ENCODE results near the gene CACTIN.
"Not testable (repeated sequence)": the region's sequence is repeated elsewhere in the genome, so short reads cannot be mapped to it uniquely, and the experiment has no call there.

CACTIN gene

DNA sequence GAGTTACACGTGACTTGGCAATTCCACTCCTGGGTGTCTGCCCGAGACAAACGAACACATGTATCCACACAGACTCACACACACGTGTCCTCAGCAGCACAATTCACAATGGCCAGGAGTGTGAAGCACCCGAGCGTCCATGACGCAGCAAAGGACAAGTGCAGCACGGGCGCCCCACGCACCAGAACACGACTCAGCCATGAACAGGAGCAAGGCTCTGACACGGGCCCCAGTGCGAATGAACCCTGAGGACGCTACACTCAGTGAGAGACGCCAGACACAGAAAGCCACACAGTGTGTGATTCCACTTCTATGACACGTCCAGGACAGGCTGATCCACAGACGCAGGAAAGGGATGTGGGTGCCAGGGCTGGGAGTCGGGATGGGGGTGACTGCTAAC lies 37.2 kb upstream of the CACTIN start:
- DNase-seq (ENCODE audit: low read depth in 3 of 3, low spot score in 1 of 3), result no peak

DNA sequence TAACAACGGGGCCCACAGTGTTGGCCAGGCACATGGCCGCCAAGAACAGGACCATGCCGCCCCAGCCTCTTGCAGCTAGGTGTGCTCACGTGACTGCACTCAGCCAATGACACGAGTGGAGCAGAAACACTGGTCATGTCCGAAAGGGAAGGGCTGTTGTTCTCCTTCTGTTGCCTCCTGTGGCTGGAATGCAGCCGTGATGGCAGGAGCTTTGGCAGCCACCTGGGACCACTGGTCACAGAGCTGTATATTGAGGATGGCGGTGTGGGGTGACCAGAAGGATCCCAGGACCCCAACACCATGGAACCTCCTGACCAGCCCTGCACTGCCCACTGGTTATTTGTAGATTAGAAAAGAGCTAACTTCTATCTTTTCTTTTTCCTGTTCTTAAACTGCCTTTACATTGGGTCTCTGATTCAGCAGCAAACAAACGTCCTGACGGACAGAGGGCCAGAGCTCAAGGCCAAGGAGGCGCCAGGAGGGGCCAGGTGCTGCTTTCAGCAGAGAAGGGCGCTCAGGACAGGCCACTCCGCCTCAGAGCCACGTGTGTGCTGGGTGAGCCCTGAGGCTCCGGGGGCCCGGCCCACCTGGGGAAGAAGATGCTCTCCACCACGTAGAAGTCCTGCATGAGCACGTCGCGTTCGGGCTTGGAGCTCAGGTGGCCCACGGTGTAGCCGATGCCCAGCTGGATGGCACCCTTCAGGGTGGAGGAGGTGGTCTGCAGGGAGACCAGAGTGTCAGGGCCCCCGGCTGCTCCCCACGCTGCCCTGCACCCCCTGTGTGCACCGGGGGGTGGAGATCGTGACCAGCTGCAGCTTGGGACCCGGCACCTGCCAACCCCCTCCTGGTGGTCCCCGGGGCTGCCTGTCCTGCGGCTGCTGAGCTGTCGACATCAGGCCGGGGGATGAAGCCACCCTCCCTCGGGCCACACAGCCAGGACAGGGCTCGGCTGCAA lies 35.0 kb upstream of the CACTIN start:
- no peak for DNase-seq (ENCODE audit: low read depth in 3 of 3, low spot score in 1 of 3)

DNA sequence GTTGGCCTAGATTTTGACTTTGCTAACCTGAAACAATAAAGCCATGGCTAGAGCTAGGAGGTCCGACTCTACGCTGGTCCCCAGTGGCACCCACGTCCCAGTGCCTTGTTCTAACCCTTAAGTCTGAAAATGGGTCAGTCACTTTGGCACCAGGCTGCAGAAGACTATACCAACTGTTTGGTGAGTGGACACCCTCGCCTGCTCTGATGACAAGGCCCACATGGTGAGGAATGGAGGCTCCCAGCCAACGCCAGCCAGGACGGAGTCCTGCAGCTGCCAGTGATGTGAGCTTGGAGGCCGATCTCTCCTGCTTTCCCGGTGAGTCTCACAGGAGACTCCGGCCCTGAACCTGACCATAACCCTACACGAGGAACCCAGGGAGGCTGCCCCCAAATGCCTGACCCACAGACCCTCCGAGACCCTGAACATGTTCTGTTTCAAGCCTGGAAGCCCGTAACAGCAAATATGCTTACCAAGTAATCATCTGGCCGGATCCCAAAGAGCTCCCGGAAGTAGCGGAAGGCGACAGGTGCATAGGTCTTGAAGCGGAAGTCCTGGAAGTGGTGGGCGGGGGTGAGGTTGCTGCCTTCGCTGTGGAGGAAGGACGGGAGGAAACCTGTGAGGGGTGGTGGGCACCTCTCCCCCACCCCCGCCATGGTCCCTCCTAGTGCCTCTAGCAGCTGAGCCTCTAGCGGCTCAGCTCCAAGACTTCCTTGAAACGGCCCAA lies 34.1 kb upstream of the CACTIN start:
- no peak for DNase-seq (ENCODE audit: low read depth in 3 of 3, low spot score in 1 of 3)

DNA sequence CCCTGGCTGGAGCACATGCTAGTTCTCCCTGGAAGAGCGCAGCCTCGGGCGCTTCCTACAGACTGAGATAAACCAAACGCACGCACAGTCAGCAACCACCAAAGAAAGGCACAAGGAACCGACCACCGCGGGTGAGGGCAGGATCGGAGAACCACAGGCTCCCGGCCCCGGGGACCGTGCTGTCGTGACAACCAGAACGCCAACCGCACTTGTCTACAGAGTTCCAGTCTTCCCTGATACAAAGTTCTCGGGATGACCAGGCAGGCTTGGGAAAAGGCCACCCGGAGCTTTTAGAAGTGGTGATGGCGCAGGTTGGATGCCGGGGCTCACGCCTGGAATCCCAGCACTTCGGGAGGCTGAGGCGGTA lies 33.1 kb upstream of the CACTIN start:
- DNase-seq (ENCODE audit: low read depth in 3 of 3, low spot score in 1 of 3), result no peak

DNA sequence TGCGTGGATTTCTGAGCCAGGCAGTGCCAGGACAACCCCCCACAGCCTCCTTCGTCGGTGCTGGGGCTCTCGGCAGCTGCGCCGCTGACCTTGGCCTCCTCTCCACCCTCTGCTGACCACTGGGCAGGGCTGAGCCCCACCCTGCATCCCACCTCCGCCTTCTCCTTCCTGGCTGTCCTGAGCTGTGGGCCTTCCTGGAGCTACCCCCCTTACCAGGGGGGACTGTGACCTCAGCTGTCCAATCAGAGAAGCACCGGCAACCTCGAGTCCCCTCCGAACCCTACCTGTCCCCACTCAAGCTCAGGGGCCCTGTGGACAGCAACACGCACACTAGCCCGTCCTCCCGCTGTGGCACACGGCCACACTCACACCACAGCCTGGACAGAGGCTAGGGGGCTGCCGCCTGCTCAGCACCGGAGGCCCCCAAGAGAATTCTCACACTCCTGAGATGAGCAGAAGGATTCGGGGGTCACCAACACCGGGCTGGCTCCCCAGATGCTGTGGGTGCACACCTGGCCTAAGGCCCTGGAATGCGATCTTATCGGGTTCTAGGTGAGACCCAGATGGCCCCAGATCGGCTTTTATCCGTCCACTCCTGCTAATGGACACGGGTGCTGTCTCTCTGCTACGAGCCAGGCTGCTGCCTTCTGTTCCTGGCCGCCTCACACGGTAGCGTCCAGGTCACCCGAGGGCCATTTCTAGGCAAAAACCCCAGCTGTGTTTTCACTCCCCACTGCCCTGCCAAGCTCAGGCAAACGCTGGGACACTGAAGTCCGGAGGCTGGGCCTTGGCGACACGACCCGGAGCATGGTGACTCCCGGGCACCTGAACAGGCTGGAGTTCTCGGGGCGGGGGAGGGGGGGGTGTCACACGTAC lies 32.5 kb upstream of the CACTIN start:
- no peak for DNase-seq (ENCODE audit: low read depth in 3 of 3, low spot score in 1 of 3)

DNA sequence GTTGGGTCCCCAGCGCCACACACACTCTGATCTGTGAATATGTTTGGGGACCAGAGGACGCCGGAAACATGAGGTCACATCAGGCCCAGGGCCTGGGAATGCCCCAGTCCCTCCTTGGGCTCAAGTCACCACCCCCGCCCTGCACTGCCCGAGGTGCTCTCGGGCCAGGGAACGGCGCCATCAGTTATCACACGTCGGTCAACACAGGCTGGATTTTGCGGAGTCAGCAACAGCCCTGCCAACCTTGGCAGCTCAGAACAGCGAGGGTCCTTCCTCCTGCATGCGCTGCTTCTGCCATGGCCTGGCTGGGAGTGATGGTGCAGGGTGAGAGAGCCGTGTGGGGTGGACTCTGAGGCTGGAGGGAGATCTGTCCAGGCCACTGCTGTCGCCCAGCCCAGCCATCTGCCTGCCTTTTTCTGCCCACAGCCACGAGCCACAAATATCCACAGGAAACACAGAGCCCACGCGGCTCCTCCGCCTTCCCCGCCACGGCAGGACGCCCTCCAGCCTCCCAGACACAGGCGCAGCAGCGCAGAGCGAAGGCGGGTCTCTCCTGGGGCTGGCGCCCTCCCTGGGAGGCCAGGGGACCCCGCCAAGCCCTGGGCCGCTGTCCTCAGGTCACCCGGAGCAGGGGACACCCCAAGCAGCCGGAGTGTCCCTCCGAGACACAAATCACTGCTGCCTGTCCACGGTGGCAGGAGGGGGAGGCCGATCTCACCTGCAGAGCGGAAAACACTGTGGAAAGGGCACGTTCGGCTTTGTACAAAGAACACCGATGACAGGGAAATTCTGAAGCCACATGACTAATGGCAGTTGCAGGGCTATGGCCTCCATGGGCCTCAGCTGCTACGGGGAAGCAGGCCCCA lies 31.6 kb upstream of the CACTIN start:
- DNase-seq (ENCODE audit: low read depth in 3 of 3, low spot score in 1 of 3), result no peak

DNA sequence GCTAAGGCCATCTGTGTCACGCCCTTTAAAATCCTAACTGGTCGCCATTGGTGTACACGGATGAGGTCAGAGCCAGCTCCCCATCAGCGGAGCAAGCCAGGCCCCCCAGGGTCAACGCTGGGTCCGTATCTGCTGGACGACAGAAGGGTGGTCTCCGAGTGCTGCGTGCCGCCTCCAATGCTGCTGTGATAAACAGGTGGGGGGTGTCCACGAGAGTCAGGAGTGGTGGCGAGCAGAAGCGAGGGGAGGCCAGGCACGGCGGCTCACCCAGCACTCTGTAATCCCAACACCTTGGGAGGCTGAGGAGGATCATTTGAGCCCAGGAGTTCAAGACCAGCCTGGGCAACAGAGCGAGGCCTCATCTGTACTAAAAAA lies 30.8 kb upstream of the CACTIN start:
- no peak for DNase-seq (ENCODE audit: low read depth in 3 of 3, low spot score in 1 of 3)

DNA sequence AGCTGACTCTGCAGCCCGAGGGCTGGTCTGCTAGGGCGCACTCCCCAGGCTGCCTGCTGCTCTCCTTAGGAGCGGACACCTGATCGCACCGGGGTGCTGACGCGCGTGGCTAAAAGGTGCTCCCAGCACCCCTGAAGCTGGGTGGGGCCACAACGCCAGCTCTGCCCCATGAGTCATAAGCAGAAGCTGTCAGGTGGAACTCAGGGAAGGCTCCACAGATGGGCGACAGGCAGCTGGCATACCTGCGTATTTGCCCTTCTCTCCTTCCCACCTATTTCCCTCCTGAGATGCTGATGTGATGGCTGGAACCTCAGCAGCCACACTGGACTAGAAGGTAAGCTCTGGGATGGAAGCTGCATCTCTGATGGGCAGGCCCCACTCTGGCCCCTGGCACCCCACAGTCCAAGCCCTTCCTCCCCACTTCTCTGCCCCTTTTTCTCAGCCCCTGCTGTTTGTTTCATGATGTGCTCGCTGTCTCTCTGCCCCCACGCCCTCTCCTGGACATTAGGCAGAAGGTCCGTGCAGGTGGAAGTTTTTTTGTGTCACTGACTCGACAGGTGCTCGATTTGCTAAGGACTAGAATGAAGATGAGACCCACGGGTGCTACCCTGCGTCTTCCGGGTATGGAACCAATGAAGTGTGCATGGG lies 30.3 kb upstream of the CACTIN start:
- no peak for DNase-seq (ENCODE audit: low read depth in 3 of 3, low spot score in 1 of 3)

DNA sequence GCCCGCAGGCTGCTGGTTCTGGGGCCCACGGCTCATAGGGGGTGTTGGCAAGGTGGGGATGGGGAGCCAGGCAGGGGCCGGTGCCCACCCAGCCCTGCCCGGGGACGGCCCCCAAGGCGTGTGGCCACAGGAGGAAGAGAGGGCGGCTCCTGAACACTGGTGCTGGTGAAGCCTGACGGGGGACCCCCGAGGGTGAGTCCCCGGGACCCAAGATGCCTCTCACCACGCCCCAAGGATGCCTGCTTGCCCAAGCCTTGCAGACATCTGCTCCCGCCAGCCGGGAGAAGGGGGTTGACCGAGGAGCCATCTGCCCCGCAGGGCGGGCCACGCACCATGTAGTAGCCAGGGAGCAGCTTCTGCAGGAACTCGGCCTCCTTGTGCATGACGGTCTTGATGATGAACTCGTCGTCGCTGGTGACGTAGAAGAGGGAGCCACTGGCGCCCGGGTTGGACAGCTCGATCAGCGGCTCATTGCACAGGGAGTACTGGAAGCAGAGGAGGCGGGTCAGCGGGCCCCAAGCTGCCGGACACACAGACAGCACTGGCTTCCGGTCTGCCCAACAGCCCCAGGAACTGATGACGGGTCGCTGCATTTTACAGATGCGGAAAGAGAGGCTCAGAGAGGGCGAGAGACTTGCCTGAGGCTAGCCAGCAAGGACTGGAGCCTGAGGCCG lies 29.6 kb upstream of the CACTIN start:
- DNase-seq (ENCODE audit: low read depth in 3 of 3, low spot score in 1 of 3), result no peak

DNA sequence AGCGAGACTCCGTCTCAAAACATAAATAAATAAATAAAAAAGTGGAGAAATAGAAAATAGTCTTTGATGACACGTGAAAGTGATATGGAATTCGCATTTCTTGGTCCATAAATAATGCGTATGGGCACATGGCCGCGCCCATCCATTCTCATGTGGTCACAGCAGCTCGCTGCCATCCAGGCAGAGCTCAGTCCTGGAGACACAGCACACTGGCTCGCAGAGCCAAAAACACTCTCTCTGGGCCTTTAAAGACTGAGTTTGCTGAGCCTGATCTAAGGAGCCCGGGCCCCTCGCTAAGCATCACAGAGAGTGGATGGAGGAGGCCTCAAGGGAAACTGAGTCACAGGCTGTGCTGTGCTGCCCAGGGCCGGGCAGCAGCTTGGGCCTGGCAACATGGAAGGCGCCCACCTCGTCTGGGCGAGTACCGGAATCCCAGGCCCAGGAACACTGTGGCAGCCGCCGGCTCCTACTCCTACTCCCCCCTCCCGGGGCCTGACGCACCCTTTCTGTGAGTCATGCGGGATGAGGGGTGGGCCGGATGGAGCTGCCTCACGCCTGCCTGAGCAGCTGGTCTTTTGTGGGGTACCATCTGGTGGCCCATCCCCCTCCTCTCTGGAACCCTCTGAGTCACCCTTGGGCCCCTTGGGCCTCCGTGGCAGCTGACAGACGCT lies 28.9 kb upstream of the CACTIN start:
- DNase-seq (ENCODE audit: low read depth in 3 of 3, low spot score in 1 of 3), result no peak

DNA sequence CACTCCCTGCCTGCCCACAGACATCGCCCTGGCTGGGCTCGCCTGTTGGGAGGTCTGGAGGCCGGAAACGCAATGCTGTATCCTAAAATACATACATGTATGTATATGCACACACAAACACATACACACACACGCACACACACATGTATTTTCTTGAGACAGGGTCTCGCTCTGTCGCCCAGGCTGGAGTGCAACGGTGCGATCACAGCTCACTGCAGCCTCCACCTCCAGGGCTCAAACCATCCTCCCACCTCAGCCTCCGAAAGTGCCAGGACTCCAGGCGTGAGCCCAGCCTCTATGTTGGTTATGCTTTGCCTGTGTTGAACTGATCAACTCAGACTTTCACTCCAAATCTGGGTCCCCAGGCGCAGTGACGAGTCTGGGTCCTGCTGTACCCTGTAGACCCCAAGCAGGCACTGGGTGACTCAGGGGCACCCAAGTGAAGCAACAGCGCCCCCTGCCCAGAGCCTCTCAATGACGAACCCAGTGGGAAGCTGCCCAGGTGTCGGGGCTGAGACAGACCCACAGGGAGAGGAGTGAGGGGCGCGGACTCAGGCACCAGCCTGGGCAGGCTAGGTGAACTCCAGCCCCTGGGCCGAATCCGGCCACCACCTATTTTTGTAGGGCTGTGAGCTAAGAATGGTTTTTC lies 27.4 kb upstream of the CACTIN start:
- no peak for DNase-seq (ENCODE audit: low read depth in 3 of 3, low spot score in 1 of 3)

DNA sequence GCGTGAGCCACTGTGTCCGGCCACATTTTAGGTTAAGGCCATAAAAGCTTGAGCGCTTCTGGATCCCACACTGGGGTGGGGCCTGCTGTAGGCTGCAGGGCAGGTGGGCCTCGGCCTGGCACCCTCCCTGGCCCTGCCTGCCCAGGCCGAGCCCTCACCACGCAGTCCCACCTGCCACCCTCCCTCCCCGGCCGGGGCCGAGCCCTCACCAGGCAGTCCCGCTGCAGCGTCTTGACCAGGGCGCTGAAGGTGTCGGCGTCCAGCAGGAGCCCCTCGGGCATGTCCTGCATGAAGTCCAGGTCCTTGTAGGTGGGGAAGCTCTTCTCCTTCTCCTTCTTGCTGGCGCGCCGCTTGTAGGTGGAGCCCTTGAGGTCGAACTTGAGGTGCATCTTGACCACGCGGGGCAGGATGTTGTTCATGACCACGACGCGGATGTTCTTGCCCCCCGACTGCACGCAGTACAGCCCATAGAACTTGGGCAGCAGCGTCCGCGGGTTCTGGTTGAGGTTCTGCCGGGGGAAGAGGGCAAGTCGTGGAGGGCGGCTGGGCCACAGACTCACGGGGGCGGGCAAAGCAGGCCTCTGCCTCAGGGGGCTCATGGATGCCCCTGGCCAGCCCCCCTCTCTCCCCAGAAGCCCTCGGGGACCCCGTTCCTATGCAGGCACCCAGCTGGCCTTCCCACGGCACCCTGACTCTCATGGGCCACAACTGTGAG lies 26.6 kb upstream of the CACTIN start:
- no peak for DNase-seq (ENCODE audit: low read depth in 3 of 3, low spot score in 1 of 3)

DNA sequence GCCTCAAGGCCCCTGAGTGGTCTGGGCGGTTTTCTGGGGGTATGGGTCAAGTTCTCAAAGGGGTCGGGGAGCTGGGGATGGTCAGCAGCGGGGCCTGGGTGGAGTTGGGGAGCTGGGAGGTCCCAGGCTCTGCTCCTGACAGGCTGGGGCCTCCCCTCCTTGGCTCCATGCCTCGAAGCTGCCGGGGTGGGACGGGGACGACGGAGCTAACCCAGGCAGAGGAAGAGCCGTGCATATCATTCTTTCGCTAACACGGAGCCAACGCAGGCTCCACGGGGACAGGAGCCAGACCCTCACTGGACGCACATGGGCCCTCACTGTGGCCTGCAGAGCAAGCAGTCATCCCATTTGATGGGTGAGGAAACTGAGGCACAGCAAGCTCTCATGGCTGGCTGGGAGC lies 25.8 kb upstream of the CACTIN start:
- no peak for DNase-seq (ENCODE audit: low read depth in 3 of 3, low spot score in 1 of 3)

DNA sequence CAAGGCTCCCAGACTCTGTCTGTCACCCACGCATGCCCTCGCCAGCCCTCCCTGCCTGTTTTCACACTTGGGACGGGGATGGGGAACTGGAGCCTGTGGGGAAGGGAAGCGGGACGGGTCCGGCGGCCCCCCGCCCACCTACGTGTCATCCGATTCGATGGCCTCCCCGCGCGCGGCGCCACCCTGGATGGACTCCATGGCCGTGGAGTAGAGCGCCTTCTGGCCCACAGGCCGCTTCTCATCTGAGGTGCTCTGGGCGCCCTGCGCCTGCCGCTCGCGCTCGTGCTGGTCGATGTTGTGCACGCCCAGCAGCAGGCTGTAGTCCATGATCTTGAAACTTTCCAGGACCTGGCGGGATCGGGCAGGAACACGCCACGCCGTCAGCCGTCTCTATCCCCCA lies 25.1 kb upstream of the CACTIN start:
- DNase-seq (ENCODE audit: low read depth in 3 of 3, low spot score in 1 of 3), result no peak

DNA sequence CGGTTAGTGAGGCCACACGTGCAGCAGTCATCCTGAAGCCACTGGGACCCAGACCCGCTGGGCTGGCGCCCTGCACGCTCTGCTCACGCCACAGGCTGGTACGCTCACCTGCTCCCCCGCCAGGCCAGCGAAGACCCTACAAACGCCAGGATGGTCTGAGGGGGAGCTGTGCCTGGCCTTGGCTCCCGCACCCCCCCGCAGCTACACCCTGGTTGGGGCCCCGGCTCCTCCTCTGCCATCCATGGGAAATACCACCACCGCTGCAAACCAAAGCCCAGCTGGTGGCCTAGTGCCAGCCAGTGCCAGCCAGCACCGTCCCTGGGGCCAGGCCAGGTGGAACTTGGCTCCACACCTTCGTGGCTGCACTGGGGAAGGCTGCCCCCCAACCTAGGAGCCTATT lies 23.3 kb upstream of the CACTIN start:
- no peak for DNase-seq (ENCODE audit: low read depth in 3 of 3, low spot score in 1 of 3)

DNA sequence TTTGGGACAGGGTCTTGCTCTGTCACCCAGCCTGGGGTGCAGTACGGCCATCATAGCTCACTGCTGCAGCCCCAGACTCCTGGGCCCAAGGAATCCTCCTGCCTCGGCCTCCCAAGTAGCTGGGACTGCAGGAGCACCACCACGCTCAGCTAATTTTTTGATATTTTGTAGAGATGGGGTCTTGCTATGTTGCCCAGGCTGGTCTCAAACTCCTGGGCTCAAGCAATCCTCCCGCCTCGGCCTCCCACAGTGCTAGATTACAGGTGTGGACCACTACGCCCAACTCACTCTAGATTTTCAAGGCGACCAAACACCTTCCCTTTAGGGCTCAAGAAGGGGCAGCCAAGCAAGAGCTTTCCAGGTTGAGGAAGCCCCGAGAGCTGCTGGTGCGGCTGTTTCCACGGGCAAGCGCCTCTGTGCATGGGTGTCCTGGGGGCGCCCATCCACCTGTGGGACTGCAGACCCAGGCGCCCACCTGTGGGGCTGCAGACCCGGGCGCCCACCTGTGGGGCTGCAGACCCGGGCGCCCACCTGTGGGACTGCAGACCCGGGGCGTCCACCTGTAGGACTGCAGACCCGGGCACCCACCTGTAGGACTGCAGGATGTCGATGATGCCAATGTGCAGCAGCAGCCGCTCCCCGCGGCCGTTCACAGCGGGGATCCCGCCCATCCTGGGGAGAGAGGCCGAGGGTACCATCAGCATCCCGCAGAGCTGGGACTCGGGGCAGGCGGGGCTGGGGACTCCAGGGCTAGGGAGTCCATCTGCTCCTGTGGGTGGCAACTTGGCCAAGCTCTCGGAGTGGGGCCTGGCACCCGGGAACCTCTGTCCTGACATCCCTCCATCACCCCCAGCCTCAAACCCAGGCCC lies 21.7 kb upstream of the CACTIN start:
- no peak for DNase-seq (ENCODE audit: low read depth in 3 of 3, low spot score in 1 of 3)

DNA sequence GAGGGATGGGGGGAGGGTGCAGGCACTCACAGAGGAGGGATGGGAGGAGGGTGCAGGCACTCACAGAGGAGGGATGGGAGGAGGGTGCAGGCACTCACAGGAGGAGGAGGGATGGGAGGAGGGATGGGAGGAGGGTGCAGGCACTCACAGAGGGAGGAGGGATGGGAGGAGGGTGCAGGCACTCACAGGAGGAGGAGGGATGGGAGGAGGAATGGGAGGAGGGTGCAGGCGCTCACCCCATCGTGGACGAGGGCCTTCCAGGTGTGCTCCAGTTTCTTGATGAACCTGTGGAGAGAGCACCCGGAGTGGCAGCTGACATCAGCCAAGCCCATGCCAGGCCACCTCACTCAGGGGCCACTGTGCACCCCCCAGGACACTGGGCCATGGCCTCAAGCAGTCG lies 20.5 kb upstream of the CACTIN start:
- DNase-seq (ENCODE audit: low read depth in 3 of 3, low spot score in 1 of 3), result not testable (repeated sequence)

All from stimulated activated CD4-positive, alpha-beta T cell treated with anti-CD3 and anti-CD28 coated beads, TNF-alpha, amount 100 ng/mL, for 1 hour (primary cell).